NB4 (cell line): ENCODE measurements around the gene ADAMTSL5.

Experiments used
- DNase-seq: peaks from one replicate; pipeline ENCODE4 v3.0.0; 2010; ENCODE audit warnings: low read depth
- H3K4me3 ChIP-seq: one replicate; pipeline ENCODE4 v1.5.1; 2011; ENCODE audit warnings: mild to moderate bottlenecking, low read depth, low read length, moderate library complexity
- MAX ChIP-seq: IDR thresholded peaks from 2 replicates; pipeline ENCODE4 v1.6.1; 2011; ENCODE audit warnings: low read depth, low read length
- MYC ChIP-seq: IDR thresholded peaks from 2 replicates; pipeline ENCODE4 v1.6.1; 2011; ENCODE audit warnings: low read depth, low read length
- POLR2A ChIP-seq: IDR thresholded peaks from 2 replicates; pipeline ENCODE4 v1.6.1; 2011; ENCODE audit warnings: mild to moderate bottlenecking; ENCODE audit not compliant: insufficient read length; ENCODE audit errors: extremely low read depth
- TF ChIP-seq, protein P1 (sequence below): IDR thresholded peaks from one replicate; pipeline ENCODE4 v1.5.1; 2012; ENCODE audit warnings: low read depth, low read length

ADAMTSL5 gene

DNA sequence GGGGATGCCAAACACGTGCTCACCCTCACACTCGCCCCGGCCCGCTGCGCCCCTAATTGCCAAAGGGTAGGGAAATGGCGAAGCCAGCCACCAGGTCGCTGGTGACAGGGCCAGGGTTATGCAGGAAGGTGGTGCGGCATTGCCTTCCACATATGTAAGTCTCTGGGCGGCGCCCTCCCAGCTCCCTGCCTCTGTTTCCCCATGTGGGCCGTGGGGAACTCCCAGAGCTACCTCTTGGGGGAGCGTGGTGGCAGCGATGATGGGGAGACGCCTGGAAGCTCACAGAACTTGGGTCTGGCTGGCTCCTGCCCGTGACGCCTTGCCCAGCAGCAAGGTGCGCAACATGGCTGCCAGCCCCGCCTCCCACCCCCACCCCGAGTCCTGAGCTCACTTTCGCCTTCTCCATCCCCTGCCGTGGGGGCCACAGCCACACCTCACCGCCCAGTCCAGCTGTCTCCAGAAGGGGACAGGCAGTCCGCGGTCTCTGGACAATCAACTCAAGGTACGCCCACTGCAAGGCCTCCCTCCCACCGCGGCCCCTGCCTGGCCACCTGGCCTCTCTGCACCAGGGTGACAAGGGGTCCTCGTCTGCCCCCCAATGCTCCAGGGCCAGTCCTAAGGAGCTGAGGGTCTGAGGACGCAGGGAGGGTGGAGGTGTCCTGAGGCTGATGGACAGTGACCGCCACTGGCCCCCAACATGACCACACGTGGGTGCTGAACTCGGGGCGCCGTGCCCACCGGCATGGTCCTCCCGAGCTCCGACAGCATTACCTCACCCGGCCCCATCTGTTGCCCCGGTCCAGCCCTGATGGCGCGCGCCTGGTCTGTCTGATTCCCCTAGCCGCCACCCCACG is 40.4 kb downstream of the ADAMTSL5 start:
- DNase-seq, result no peak
- H3K4me3 ChIP-seq, result no peak overlapping the region
- TF ChIP-seq, protein P1, sequence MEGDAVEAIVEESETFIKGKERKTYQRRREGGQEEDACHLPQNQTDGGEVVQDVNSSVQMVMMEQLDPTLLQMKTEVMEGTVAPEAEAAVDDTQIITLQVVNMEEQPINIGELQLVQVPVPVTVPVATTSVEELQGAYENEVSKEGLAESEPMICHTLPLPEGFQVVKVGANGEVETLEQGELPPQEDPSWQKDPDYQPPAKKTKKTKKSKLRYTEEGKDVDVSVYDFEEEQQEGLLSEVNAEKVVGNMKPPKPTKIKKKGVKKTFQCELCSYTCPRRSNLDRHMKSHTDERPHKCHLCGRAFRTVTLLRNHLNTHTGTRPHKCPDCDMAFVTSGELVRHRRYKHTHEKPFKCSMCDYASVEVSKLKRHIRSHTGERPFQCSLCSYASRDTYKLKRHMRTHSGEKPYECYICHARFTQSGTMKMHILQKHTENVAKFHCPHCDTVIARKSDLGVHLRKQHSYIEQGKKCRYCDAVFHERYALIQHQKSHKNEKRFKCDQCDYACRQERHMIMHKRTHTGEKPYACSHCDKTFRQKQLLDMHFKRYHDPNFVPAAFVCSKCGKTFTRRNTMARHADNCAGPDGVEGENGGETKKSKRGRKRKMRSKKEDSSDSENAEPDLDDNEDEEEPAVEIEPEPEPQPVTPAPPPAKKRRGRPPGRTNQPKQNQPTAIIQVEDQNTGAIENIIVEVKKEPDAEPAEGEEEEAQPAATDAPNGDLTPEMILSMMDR, result no peak
- no peak for TF ChIP-seq POLR2A
- no peak for TF ChIP-seq MAX
- no peak for TF ChIP-seq MYC

GRCh38 chr19:1471515-1472160 is 41.2 kb downstream of the ADAMTSL5 start:
- DNase-seq, result no peak
- TF ChIP-seq POLR2A (no peak), MAX (no peak), MYC (no peak)
- TF ChIP-seq, protein P1, result peak; percentile 6

GRCh38 chr19:1471010-1471514 is 41.8 kb downstream of the ADAMTSL5 start:
- H3K4me3 ChIP-seq, result no peak overlapping the region
- DNase-seq, result no peak
- TF ChIP-seq MAX (no peak), POLR2A (no peak), MYC (no peak)
- TF ChIP-seq, protein P1, result no peak

More at GRCh38 chr19:1471515-1472160, 41.2 kb downstream of the ADAMTSL5 start:
- no peak overlapping the region for H3K4me3 ChIP-seq

DNA sequence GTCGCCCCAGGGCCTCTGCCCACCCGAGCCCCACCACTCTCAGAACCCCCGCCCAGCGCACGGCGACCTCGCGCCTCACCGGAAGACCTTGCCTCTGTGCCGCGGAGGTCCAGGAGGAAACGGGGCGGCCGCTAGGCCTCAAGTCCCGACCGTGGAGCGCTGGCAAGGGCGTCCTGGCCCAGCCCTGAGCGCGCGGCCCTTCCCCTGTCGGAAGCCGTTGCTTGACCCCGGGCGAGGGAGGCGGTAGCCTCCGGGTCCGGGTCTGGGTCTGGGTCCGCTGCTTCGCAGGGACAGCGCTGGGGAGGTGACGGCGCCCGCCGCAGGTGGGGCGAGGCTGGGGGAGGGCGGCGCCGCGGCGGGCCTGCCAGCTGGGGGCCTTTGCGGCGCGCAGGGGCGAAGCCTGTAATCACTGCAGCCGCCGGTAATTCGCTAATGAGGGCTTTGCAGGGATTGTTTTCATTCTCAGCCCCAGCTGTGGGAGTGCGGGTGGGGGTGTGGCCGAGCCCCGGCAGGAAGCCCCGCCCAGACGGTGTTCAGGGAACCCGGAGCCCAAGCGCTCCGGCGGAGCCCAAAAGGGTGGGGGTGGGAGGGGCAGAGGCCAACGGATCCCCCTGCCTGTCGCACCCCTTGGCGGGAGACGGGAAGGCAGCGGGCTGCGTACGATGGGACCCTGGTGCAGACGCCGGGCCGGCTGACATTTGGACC is 42.4 kb downstream of the ADAMTSL5 start:
- DNase-seq, result no peak
- H3K4me3 ChIP-seq, result no peak overlapping the region
- no peak for TF ChIP-seq MYC
- TF ChIP-seq MAX, result no peak
- TF ChIP-seq, protein P1, result no peak
- TF ChIP-seq POLR2A, result no peak

- no peak overlapping the region for H3K4me3 ChIP-seq
- no peak for DNase-seq
These were observed 42.8 kb downstream of the ADAMTSL5 start for GRCh38 chr19:1470055-1470304.

More at GRCh38 chr19:1470055-1470304, 42.8 kb downstream of the ADAMTSL5 start:
- TF ChIP-seq, protein P1, result no peak
- TF ChIP-seq POLR2A (no peak), MYC (no peak), MAX (no peak)
